HepG2 (cell line): Measurements from ENCODE around the gene FRMD8. TPM values are rescaled to one million over a fixed set of nuclear protein-coding genes. Genes with fewer than 3 reads are reported as not detected.
A peak's percentile ranks its signal among the peaks of the same experiment; 100 is the strongest.

ENCODE experiments used
- ATF6 ChIP-seq: sonication (generic); formaldehyde crosslinking; conservative IDR thresholded peaks from 2 replicates; pipeline ENCODE4 v1.4.0; 2020; ENCODE audit warnings: missing genetic modification reagents
- BRD4 ChIP-seq: sonication (generic); formaldehyde crosslinking; IDR thresholded peaks from 2 replicates; pipeline ENCODE4 v1.4.0; 2020; ENCODE audit warnings: missing genetic modification reagents
- CREB3 ChIP-seq: sonication (generic); formaldehyde crosslinking; IDR thresholded peaks from 2 replicates; pipeline ENCODE4 v1.5.0; 2020; ENCODE audit warnings: missing genetic modification reagents
- ERF ChIP-seq: IDR thresholded peaks from 2 replicates; pipeline ENCODE4 v1.6.1; 2018; ENCODE audit warnings: missing biosample characterization, missing genetic modification reagents
- GATAD2A ChIP-seq: IDR thresholded peaks from 2 replicates; pipeline ENCODE4 v1.6.1; 2016
- HIVEP1 ChIP-seq: sonication (generic); formaldehyde crosslinking; IDR thresholded peaks from 2 replicates; pipeline ENCODE4 v1.4.0; 2020; ENCODE audit warnings: mild to moderate bottlenecking, missing genetic modification reagents
- HOXD1 ChIP-seq: sonication (generic); formaldehyde crosslinking; IDR thresholded peaks from 2 replicates; pipeline ENCODE4 v1.5.0; 2020; ENCODE audit warnings: missing genetic modification reagents
- ISL2 ChIP-seq: sonication (generic); formaldehyde crosslinking; IDR thresholded peaks from 2 replicates; pipeline ENCODE4 v1.5.0; 2020; ENCODE audit warnings: missing genetic modification reagents
- MIXL1 ChIP-seq: IDR thresholded peaks from 2 replicates; pipeline ENCODE4 v1.6.1; 2016
- NBN ChIP-seq: fragments of 450-650 bp; conservative IDR thresholded peaks from 2 replicates; pipeline ENCODE4 v1.6.1; 2017
- NFIC ChIP-seq: IDR thresholded peaks from 2 replicates; pipeline ENCODE4 v1.6.1; 2012; ENCODE audit warnings: mild to moderate bottlenecking, low read length, inconsistent platforms
- SKIL ChIP-seq: sonication (generic); formaldehyde crosslinking; IDR thresholded peaks from 2 replicates; pipeline ENCODE4 v1.8.0; 2022; ENCODE audit warnings: missing genetic modification reagents, mild to moderate bottlenecking, moderate library complexity, borderline replicate concordance
- SNRNP70 ChIP-seq: fragments of 200-400 bp; formaldehyde crosslinking; IDR thresholded peaks from 2 replicates; pipeline ENCODE4 v1.6.1; 2017; ENCODE audit warnings: mild to moderate bottlenecking, low read depth, low read length, moderate library complexity
- ZBTB7B ChIP-seq: sonication (generic); formaldehyde crosslinking; IDR thresholded peaks from 2 replicates; pipeline ENCODE4 v1.4.0; 2020; ENCODE audit warnings: missing genetic modification reagents
- ZNF235 ChIP-seq: sonication (generic); formaldehyde crosslinking; IDR thresholded peaks from 2 replicates; pipeline ENCODE4 v1.8.1; 2023; ENCODE audit warnings: mild to moderate bottlenecking, missing genetic modification reagents, borderline replicate concordance
- ZNF253 ChIP-seq: sonication (generic); formaldehyde crosslinking; IDR thresholded peaks from 2 replicates; pipeline ENCODE4 v1.8.0; 2022; ENCODE audit warnings: mild to moderate bottlenecking, missing genetic modification reagents, borderline replicate concordance
- ZNF276 ChIP-seq: sonication (generic); formaldehyde crosslinking; IDR thresholded peaks from 2 replicates; pipeline ENCODE4 v1.4.0; 2020; ENCODE audit warnings: mild to moderate bottlenecking, low read depth, missing genetic modification reagents
- ZNF430 ChIP-seq: sonication (generic); formaldehyde crosslinking; IDR thresholded peaks from 2 replicates; pipeline ENCODE4 v1.9.0; 2021; ENCODE audit warnings: mild to moderate bottlenecking, missing genetic modification reagents
- ZNF75D ChIP-seq: sonication (generic); formaldehyde crosslinking; IDR thresholded peaks from 2 replicates; pipeline ENCODE4 v1.8.1; 2023; ENCODE audit warnings: missing genetic modification reagents, mild to moderate bottlenecking, borderline replicate concordance
- ZNF782 ChIP-seq: sonication (generic); formaldehyde crosslinking; IDR thresholded peaks from 2 replicates; pipeline ENCODE4 v1.4.0; 2020; ENCODE audit warnings: missing genetic modification reagents, mild to moderate bottlenecking, borderline replicate concordance
- ZSCAN5A ChIP-seq: sonication (generic); formaldehyde crosslinking; IDR thresholded peaks from 2 replicates; pipeline ENCODE4 v1.8.0; 2022; ENCODE audit warnings: mild to moderate bottlenecking, missing genetic modification reagents, borderline replicate concordance
- polyA plus RNA-seq, 8 experiments: library from polyadenylated mRNA; depleted of rRNA in 3 of 8; stranded (reverse) in 7 of 8; unstranded in 1 of 8; fragments of >200 nt; fragmentation: Illumina TruSeq in 4 of 8; extraction: Trizol in 4 of 8; gene quantifications; 2 replicates each; pipeline versions ENCODE4 v1.2.1 to v1.2.3, GENCODE V29; 2011 to 2016; ENCODE audit warnings: low read depth in 4 of 8, missing spikeins in 1 of 8, mixed read lengths in 1 of 8; ENCODE audit not compliant: insufficient read depth in 1 of 8
- total RNA-seq, 5 experiments: library from RNA; depleted of rRNA; stranded (reverse); fragments of >200 nt; fragmentation: Illumina TruSeq; extraction: Trizol; gene quantifications; 2 replicates each; pipeline ENCODE4 v1.2.3, GENCODE V29; 2016; ENCODE audit warnings: low read depth in 1 of 5

Gene FRMD8
- total and polyA plus RNA-seq, 2 of the 13 experiments (the other 11 are each of a cell fraction or from before 2014, with no cell fraction given) = 5.8 to 20.6 TPM

- TF ChIP-seq HIVEP1 (CRISPR knock-in tag) (no peak; the same call in 1 of the 2 replicates), SKIL (CRISPR knock-in tag) (peak; percentile 65; the same call in 1 of the 2 replicates), ATF6 (CRISPR knock-in tag) (no peak), ERF (CRISPR knock-in tag) (peak; percentile 22; the same call in 1 of the 2 replicates), GATAD2A (CRISPR knock-in tag) (peak; percentile 73), CREB3 (no peak), ZNF235 (CRISPR knock-in tag) (no peak), ZNF75D (CRISPR knock-in tag) (no peak), ZNF276 (CRISPR knock-in tag) (no peak), ZBTB7B (CRISPR knock-in tag) (no peak; the same call in 1 of the 2 replicates), ZSCAN5A (CRISPR knock-in tag) (no peak), NBN (no peak), NFIC (no peak), HOXD1 (CRISPR knock-in tag) (peak; percentile 59; the same call in 1 of the 2 replicates), BRD4 (CRISPR knock-in tag) (peak; percentile 97), ZNF430 (CRISPR knock-in tag) (peak; percentile 95), MIXL1 (CRISPR knock-in tag) (peak; percentile 59; the same call in 1 of the 2 replicates), ISL2 (peak; percentile 60), ZNF782 (no peak), ZNF253 (CRISPR knock-in tag) (no peak), SNRNP70 (no peak)
These were observed 34.7 kb downstream of the FRMD8 start (continued) for GRCh38 chr11:65420979-65421793.
